Measurements from ENCODE around the gene MPPED1. TPM values are rescaled to one million over a fixed set of nuclear protein-coding genes. Genes with fewer than 3 reads are reported as not detected.

The MPPED1 gene
- total RNA-seq, 1 donor from 2014 or later = not detected

- Mint-ChIP-seq H3K9me3 (no peaks in the 10 kb centered on the region), H3K4me3 (no peak overlapping the region), H3K4me1 (ENCODE audit: low read depth) (no peaks in the 10 kb centered on the region), H3K27me3 (ENCODE audit: insufficient read depth) (peaks cover 4% of the 10 kb centered on the region), H3K27ac (no peak overlapping the region), H3K36me3 (ENCODE audit: low read depth) (no peaks in the 10 kb centered on the region)
- no peak for DNase-seq (ENCODE audit: low spot score)
- intact Hi-C loops (cut with micrococcal nuclease) = no loop called here
Observed at GRCh38 chr22:43421914-43422615, 10.3 kb downstream of the MPPED1 start.

- no peaks in the 10 kb centered on the region for H3K36me3 Mint-ChIP-seq (ENCODE audit: low read depth)
- DNase-seq (ENCODE audit: low spot score) = no peak
- H3K9me3 Mint-ChIP-seq = no peaks in the 10 kb centered on the region
- H3K4me3 Mint-ChIP-seq = no peak overlapping the region
- no peak overlapping the region for H3K27ac Mint-ChIP-seq
- intact Hi-C loops (cut with micrococcal nuclease) = no loop called here
- H3K27me3 Mint-ChIP-seq (ENCODE audit: insufficient read depth) = peaks cover 4% of the 10 kb centered on the region
- H3K4me1 Mint-ChIP-seq (ENCODE audit: low read depth) = no peaks in the 10 kb centered on the region
Observed at GRCh38 chr22:43423046-43423445, 11.2 kb downstream of the MPPED1 start.

- DNase-seq (ENCODE audit: low spot score) = no peak
- intact Hi-C loops (cut with micrococcal nuclease) = no loop called here
- Mint-ChIP-seq H3K9me3 (no peaks in the 10 kb centered on the region), H3K4me3 (no peak overlapping the region), H3K27me3 (ENCODE audit: insufficient read depth) (peaks cover 2% of the 10 kb centered on the region), H3K27ac (no peak overlapping the region), H3K36me3 (ENCODE audit: low read depth) (no peaks in the 10 kb centered on the region), H3K4me1 (ENCODE audit: low read depth) (no peaks in the 10 kb centered on the region)
Observed at GRCh38 chr22:43424201-43424600, 12.4 kb downstream of the MPPED1 start.

GRCh38 chr22:43424666-43425630, 13.1 kb downstream of the MPPED1 start:
- no peak overlapping the region for H3K4me3 Mint-ChIP-seq
- H3K27ac Mint-ChIP-seq = no peak overlapping the region
- no peaks in the 10 kb centered on the region for H3K4me1 Mint-ChIP-seq (ENCODE audit: low read depth)
- H3K9me3 Mint-ChIP-seq = no peaks in the 10 kb centered on the region
- peaks cover 2% of the 10 kb centered on the region for H3K27me3 Mint-ChIP-seq (ENCODE audit: insufficient read depth)
- no peak for DNase-seq (ENCODE audit: low spot score)
- intact Hi-C loops (cut with micrococcal nuclease) = no loop called here
- H3K36me3 Mint-ChIP-seq (ENCODE audit: low read depth) = no peaks in the 10 kb centered on the region

GRCh38 chr22:43425976-43426785, 14.4 kb downstream of the MPPED1 start:
- H3K36me3 Mint-ChIP-seq (ENCODE audit: low read depth) = no peaks in the 10 kb centered on the region
- H3K27ac Mint-ChIP-seq = no peak overlapping the region
- no peak for DNase-seq (ENCODE audit: low spot score)
- H3K27me3 Mint-ChIP-seq (ENCODE audit: insufficient read depth) = peaks cover 6% of the 10 kb centered on the region
- H3K4me3 Mint-ChIP-seq = no peak overlapping the region
- H3K9me3 Mint-ChIP-seq = no peaks in the 10 kb centered on the region
- H3K4me1 Mint-ChIP-seq (ENCODE audit: low read depth) = no peaks in the 10 kb centered on the region
- intact Hi-C loops (cut with micrococcal nuclease) = no loop called here

- Mint-ChIP-seq H3K4me3 (no peak overlapping the region), H3K36me3 (ENCODE audit: low read depth) (no peaks in the 10 kb centered on the region), H3K9me3 (no peaks in the 10 kb centered on the region), H3K27me3 (ENCODE audit: insufficient read depth) (peaks cover 6% of the 10 kb centered on the region), H3K4me1 (ENCODE audit: low read depth) (no peaks in the 10 kb centered on the region), H3K27ac (no peak overlapping the region)
- intact Hi-C loops (cut with micrococcal nuclease) = no loop called here
- DNase-seq (ENCODE audit: low spot score) = no peak
Observed at GRCh38 chr22:43426816-43427215, 15.0 kb downstream of the MPPED1 start.

GRCh38 chr22:43427296-43428004, 15.6 kb downstream of the MPPED1 start:
- Mint-ChIP-seq H3K27me3 (ENCODE audit: insufficient read depth) (peaks cover 6% of the 10 kb centered on the region), H3K4me1 (ENCODE audit: low read depth) (no peaks in the 10 kb centered on the region), H3K27ac (no peak overlapping the region), H3K4me3 (no peak overlapping the region), H3K36me3 (ENCODE audit: low read depth) (no peaks in the 10 kb centered on the region), H3K9me3 (no peaks in the 10 kb centered on the region)
- intact Hi-C loops (cut with micrococcal nuclease) = no loop called here
- no peak for DNase-seq (ENCODE audit: low spot score)

- H3K4me3 Mint-ChIP-seq = no peak overlapping the region
- peaks cover 8% of the 10 kb centered on the region for H3K27me3 Mint-ChIP-seq (ENCODE audit: insufficient read depth)
- no peaks in the 10 kb centered on the region for H3K9me3 Mint-ChIP-seq
- no peak overlapping the region for H3K27ac Mint-ChIP-seq
- DNase-seq (ENCODE audit: low spot score) = no peak
- no peaks in the 10 kb centered on the region for H3K4me1 Mint-ChIP-seq (ENCODE audit: low read depth)
- intact Hi-C loops (cut with micrococcal nuclease) = no loop called here
- no peaks in the 10 kb centered on the region for H3K36me3 Mint-ChIP-seq (ENCODE audit: low read depth)
Observed at GRCh38 chr22:43428005-43428485, 16.2 kb downstream of the MPPED1 start.

GRCh38 chr22:43428521-43428920, 16.7 kb downstream of the MPPED1 start:
- H3K4me1 Mint-ChIP-seq (ENCODE audit: low read depth) = no peaks in the 10 kb centered on the region
- H3K4me3 Mint-ChIP-seq = no peak overlapping the region

GRCh38 chr22:43429426-43429825, 17.6 kb downstream of the MPPED1 start:
- H3K9me3 Mint-ChIP-seq = no peaks in the 10 kb centered on the region
- intact Hi-C loops (cut with micrococcal nuclease) = no loop called here
- DNase-seq (ENCODE audit: low spot score) = no peak
- H3K27ac Mint-ChIP-seq = no peak overlapping the region
- peaks cover 8% of the 10 kb centered on the region for H3K27me3 Mint-ChIP-seq (ENCODE audit: insufficient read depth)
- no peak overlapping the region for H3K4me3 Mint-ChIP-seq
- no peaks in the 10 kb centered on the region for H3K4me1 Mint-ChIP-seq (ENCODE audit: low read depth)
- H3K36me3 Mint-ChIP-seq (ENCODE audit: low read depth) = no peaks in the 10 kb centered on the region

More at GRCh38 chr22:43428521-43428920, 16.7 kb downstream of the MPPED1 start:
- Mint-ChIP-seq H3K27me3 (ENCODE audit: insufficient read depth) (peaks cover 8% of the 10 kb centered on the region), H3K9me3 (no peaks in the 10 kb centered on the region), H3K36me3 (ENCODE audit: low read depth) (no peaks in the 10 kb centered on the region), H3K27ac (no peak overlapping the region)
- intact Hi-C loops (cut with micrococcal nuclease) = no loop called here
- DNase-seq (ENCODE audit: low spot score) = no peak

GRCh38 chr22:43431808-43432554, 20.2 kb downstream of the MPPED1 start:
- Mint-ChIP-seq H3K4me1 (ENCODE audit: low read depth) (no peaks in the 10 kb centered on the region), H3K4me3 (no peak overlapping the region), H3K27ac (no peak overlapping the region), H3K9me3 (no peaks in the 10 kb centered on the region), H3K36me3 (ENCODE audit: low read depth) (no peaks in the 10 kb centered on the region), H3K27me3 (ENCODE audit: insufficient read depth) (peaks cover 8% of the 10 kb centered on the region)
- no peak for DNase-seq (ENCODE audit: low spot score)
- intact Hi-C loops (cut with micrococcal nuclease) = no loop called here

Measured in activated T-helper 1 cell treated with anti-CD3 and anti-CD28 coated beads, Interleukin-12 subunit alpha, Interleukin-12 subunit beta, Interleukin-2, Interleukin-4 antibody, amounts not matched to agents 30 ng/mL and 10 ng/mL and 1 ng/mL, durations not matched to agents 14 hours and 24 hours and 36 hours (primary cell).